SK-N-SH treated with all-trans-retinoic acid at 6 μM for 48 hours (cell line): Measurements from ENCODE around the gene PHF23.

ENCODE experiments used
- ARNTL ChIP-seq: fragments of 450-650 bp; formaldehyde crosslinking; IDR thresholded peaks from 2 replicates; pipeline ENCODE4 v1.5.0; 2020; ENCODE audit warnings: low read depth, mild to moderate bottlenecking, moderate library complexity, borderline replicate concordance
- CREB5 ChIP-seq: fragments of 250-450 bp; sonication (Bioruptor Pico); IDR thresholded peaks from 2 replicates; pipeline ENCODE4 v1.5.1; 2020; ENCODE audit warnings: low read depth, mild to moderate bottlenecking, moderate library complexity
- GLIS3 ChIP-seq: fragments of 250-450 bp; sonication (Bioruptor Pico); IDR thresholded peaks from 2 replicates; pipeline ENCODE4 v1.5.0; 2020; ENCODE audit warnings: mild to moderate bottlenecking, moderate library complexity
- ISL1 ChIP-seq: fragments of 250-450 bp; sonication (Bioruptor Pico); IDR thresholded peaks from 2 replicates; pipeline ENCODE4 v2.1.2; 2022; ENCODE audit warnings: mild to moderate bottlenecking, moderate library complexity
- PATZ1 ChIP-seq: fragments of 250-450 bp; sonication (Bioruptor Pico); IDR thresholded peaks from 2 replicates; pipeline ENCODE4 v1.8.0; 2020; ENCODE audit warnings: mild to moderate bottlenecking, moderate library complexity, borderline replicate concordance
- RARB ChIP-seq: fragments of 250-450 bp; sonication (Bioruptor Pico); IDR thresholded peaks from 2 replicates; pipeline ENCODE4 v1.8.0; 2021; ENCODE audit warnings: mild to moderate bottlenecking, moderate library complexity
- TSHZ2 ChIP-seq: fragments of 250-450 bp; sonication (Bioruptor Pico); IDR thresholded peaks from 2 replicates; pipeline ENCODE4 v1.5.0; 2020; ENCODE audit warnings: mild to moderate bottlenecking, moderate library complexity
- ZC3H10 ChIP-seq: fragments of 250-450 bp; sonication (Bioruptor Pico); IDR thresholded peaks from 2 replicates; pipeline ENCODE4 v1.5.1; 2021; ENCODE audit warnings: mild to moderate bottlenecking, moderate library complexity
- ZFP3 ChIP-seq: fragments of 250-450 bp; sonication (Bioruptor Pico); IDR thresholded peaks from 2 replicates; pipeline ENCODE4 v1.5.0; 2020; ENCODE audit warnings: mild to moderate bottlenecking, moderate library complexity
- ZFP30 ChIP-seq: fragments of 450-650 bp; formaldehyde crosslinking; IDR thresholded peaks from 2 replicates; pipeline ENCODE4 v1.5.0; 2022; ENCODE audit warnings: mild to moderate bottlenecking, moderate library complexity
- ZNF565 ChIP-seq: fragments of 450-650 bp; formaldehyde crosslinking; conservative IDR thresholded peaks from 2 replicates; pipeline ENCODE4 v1.5.0; 2020; ENCODE audit warnings: low read depth, mild to moderate bottlenecking, moderate library complexity
- ZNF70 ChIP-seq: fragments of 450-650 bp; formaldehyde crosslinking; IDR thresholded peaks from 2 replicates; pipeline ENCODE4 v1.5.0; 2020; ENCODE audit warnings: mild to moderate bottlenecking, moderate library complexity
- ZNF8 ChIP-seq: fragments of 450-650 bp; formaldehyde crosslinking; IDR thresholded peaks from 2 replicates; pipeline ENCODE4 v1.5.0; 2020; ENCODE audit warnings: mild to moderate bottlenecking, moderate library complexity

GRCh38 chr17:7191069-7191468 lies 48.2 kb downstream of the PHF23 start:
- TF ChIP-seq ZNF565 (CRISPR knock-in tag) (no peak), TSHZ2 (CRISPR knock-in tag) (no peak), ISL1 (CRISPR knock-in tag) (no peak), ZFP3 (CRISPR knock-in tag) (no peak), PATZ1 (no peak), ARNTL (no peak), GLIS3 (CRISPR knock-in tag) (no peak), RARB (CRISPR knock-in tag) (no peak), CREB5 (CRISPR knock-in tag) (no peak), ZC3H10 (no peak), ZNF70 (CRISPR knock-in tag) (no peak), ZNF8 (CRISPR knock-in tag) (no peak), ZFP30 (CRISPR knock-in tag) (no peak)
